Mesenchymal stem cell (in vitro differentiated cells and primary cell): ENCODE results near the gene OR51B2.
"Not testable (repeated sequence)": the region's sequence is repeated elsewhere in the genome, so short reads cannot be mapped to it uniquely, and the experiment has no call there.

Source experiments
- DNase-seq: peaks from one replicate; pipeline ENCODE4 v3.0.0-alpha.2; 2013
- H2AFZ ChIP-seq: one replicate; pipeline ENCODE4 v1.6.1; 2013; ENCODE audit warnings: low read depth, mild to moderate bottlenecking, control low read depth, inconsistent platforms, low read length, moderate library complexity
- H2AK5ac ChIP-seq: 2 replicates; pipeline ENCODE4 v1.6.1; 2013; ENCODE audit warnings: low read length, moderate library complexity, mild to moderate bottlenecking, inconsistent platforms; ENCODE audit not compliant: severe bottlenecking
- H2BK120ac ChIP-seq: one replicate; pipeline ENCODE4 v1.6.1; 2013; ENCODE audit warnings: low read depth, mild to moderate bottlenecking, inconsistent platforms, low read length, moderate library complexity
- H2BK12ac ChIP-seq, 2 experiments: one replicate each; pipeline ENCODE4 v1.6.1; 2013; ENCODE audit warnings: inconsistent platforms in 2 of 2, low read length in 2 of 2, mild to moderate bottlenecking in 2 of 2, moderate library complexity in 2 of 2, control low read depth in 1 of 2
- H2BK15ac ChIP-seq: one replicate; pipeline ENCODE4 v1.6.1; 2013; ENCODE audit warnings: mild to moderate bottlenecking, low read depth, inconsistent platforms; ENCODE audit not compliant: poor library complexity, severe bottlenecking
- H2BK5ac ChIP-seq: 2 replicates; pipeline ENCODE4 v1.6.1; 2013; ENCODE audit warnings: low read depth, mild to moderate bottlenecking, low read length, control low read depth, inconsistent platforms; ENCODE audit not compliant: poor library complexity, severe bottlenecking
- H3K14ac ChIP-seq, 2 experiments: one replicate each; pipeline ENCODE4 v1.6.1; 2013; ENCODE audit warnings: inconsistent platforms in 2 of 2, low read length in 2 of 2, control low read depth in 1 of 2, mild to moderate bottlenecking in 1 of 2, moderate library complexity in 1 of 2
- H3K18ac ChIP-seq, 2 experiments: one replicate each; pipeline ENCODE4 v1.6.1; 2013; ENCODE audit warnings: inconsistent platforms in 2 of 2, low read length in 2 of 2, control low read depth in 1 of 2, low read depth in 1 of 2, mild to moderate bottlenecking in 1 of 2
- H3K23ac ChIP-seq, 2 experiments: one replicate each; pipeline ENCODE4 v1.6.1; 2013; ENCODE audit warnings: inconsistent platforms in 2 of 2, low read length in 2 of 2, mild to moderate bottlenecking in 2 of 2, moderate library complexity in 2 of 2, control low read depth in 1 of 2
- H3K27ac ChIP-seq: 2 replicates; pipeline ENCODE4 v1.5.1; 2013; ENCODE audit warnings: mild to moderate bottlenecking, moderate library complexity, low read length, control low read depth, inconsistent platforms; ENCODE audit not compliant: poor library complexity, severe bottlenecking
- H3K27me3 ChIP-seq, 2 experiments: 2 replicates each; pipeline versions ENCODE4 v1.6.1 to v1.7.0; 2013; ENCODE audit warnings: low read length in 2 of 2, mild to moderate bottlenecking in 2 of 2, moderate library complexity in 2 of 2, control low read depth in 1 of 2, inconsistent platforms in 1 of 2; ENCODE audit not compliant: control insufficient read depth in 1 of 2, insufficient read depth in 1 of 2
- H3K36me3 ChIP-seq, 2 experiments: 2 replicates each; pipeline versions ENCODE4 v1.6.1 to v1.7.0; 2013; ENCODE audit warnings: low read length in 2 of 2, control low read depth in 1 of 2, inconsistent platforms in 1 of 2, low read depth in 1 of 2, mild to moderate bottlenecking in 1 of 2; ENCODE audit not compliant: insufficient read depth in 2 of 2, control insufficient read depth in 1 of 2
- H3K4ac ChIP-seq, 2 experiments: one replicate each; pipeline ENCODE4 v1.6.1; 2013; ENCODE audit warnings: inconsistent platforms in 2 of 2, low read length in 2 of 2, mild to moderate bottlenecking in 2 of 2, moderate library complexity in 2 of 2, control low read depth in 1 of 2, low read depth in 1 of 2
- H3K4me1 ChIP-seq: 2 replicates; pipeline ENCODE4 v1.6.1; 2013; ENCODE audit warnings: low read depth, low read length, control low read depth; ENCODE audit not compliant: control insufficient read depth, insufficient read depth
- H3K4me2 ChIP-seq: 2 replicates; pipeline ENCODE4 v1.6.1; 2013; ENCODE audit warnings: low read length, mild to moderate bottlenecking, inconsistent platforms; ENCODE audit not compliant: poor library complexity, severe bottlenecking
- H3K4me3 ChIP-seq, 2 experiments: 2 replicates each; pipeline versions ENCODE4 v1.5.1 to v1.7.0; 2013; ENCODE audit warnings: low read length in 2 of 2, mild to moderate bottlenecking in 2 of 2, control low read depth in 1 of 2, low read depth in 1 of 2; ENCODE audit not compliant: insufficient read depth in 1 of 2
- H3K79me1 ChIP-seq: replicated peaks from 2 replicates; pipeline ENCODE4 v1.6.1; 2013; ENCODE audit warnings: mild to moderate bottlenecking, control low read depth, low read length, inconsistent platforms; ENCODE audit not compliant: poor library complexity, severe bottlenecking
- H3K9ac ChIP-seq: 2 replicates; pipeline ENCODE4 v1.7.0; 2013; ENCODE audit warnings: mild to moderate bottlenecking, low read length, moderate library complexity
- H3K9me3 ChIP-seq: 2 replicates; pipeline ENCODE4 v1.7.0; 2013; ENCODE audit warnings: mild to moderate bottlenecking, low read length; ENCODE audit not compliant: control insufficient read depth
- H4K8ac ChIP-seq: one replicate; pipeline ENCODE4 v1.6.1; 2013; ENCODE audit warnings: inconsistent platforms, mild to moderate bottlenecking, low read length, moderate library complexity
- H4K91ac ChIP-seq: one replicate; pipeline ENCODE4 v1.6.1; 2013; ENCODE audit warnings: mild to moderate bottlenecking, low read length, inconsistent platforms
- WGBS: methylation state at CpG from one replicate; pipeline ENCODE4 v1.1.7; 2013; ENCODE audit warnings: mixed read lengths; 5-methylcytosine and 5-hydroxymethylcytosine counted together

The OR51B2 gene

GRCh38 chr11:5297721-5298323 is 26.3 kb downstream of the OR51B2 start:
- Histone ChIP-seq H3K27ac (no peak overlapping the region), H2AK5ac (no peak overlapping the region), H2BK120ac (no peak overlapping the region), H2BK15ac (no peak overlapping the region), H2BK12ac (no peak overlapping the region), H2AFZ (no peak overlapping the region), H4K8ac (no peak overlapping the region), H3K14ac (no peak overlapping the region), H3K36me3 (no peaks in the 10 kb centered on the region), H3K18ac (no peak overlapping the region), H4K91ac (no peak overlapping the region), H3K9me3 (no peaks in the 10 kb centered on the region), H3K23ac (no peak overlapping the region), H3K27me3 (no peaks in the 10 kb centered on the region), H3K4me3 (no peak overlapping the region), H3K4me2 (no peak overlapping the region), H3K79me1 (no peaks in the 10 kb centered on the region), H3K9ac (no peak overlapping the region), H3K4me1 (no peaks in the 10 kb centered on the region), H2BK5ac (no peak overlapping the region), H3K4ac (no peak overlapping the region)
- DNase-seq, result no peak
- 82% methylated on average over 3 of the region's 4 CpGs for WGBS

DNA sequence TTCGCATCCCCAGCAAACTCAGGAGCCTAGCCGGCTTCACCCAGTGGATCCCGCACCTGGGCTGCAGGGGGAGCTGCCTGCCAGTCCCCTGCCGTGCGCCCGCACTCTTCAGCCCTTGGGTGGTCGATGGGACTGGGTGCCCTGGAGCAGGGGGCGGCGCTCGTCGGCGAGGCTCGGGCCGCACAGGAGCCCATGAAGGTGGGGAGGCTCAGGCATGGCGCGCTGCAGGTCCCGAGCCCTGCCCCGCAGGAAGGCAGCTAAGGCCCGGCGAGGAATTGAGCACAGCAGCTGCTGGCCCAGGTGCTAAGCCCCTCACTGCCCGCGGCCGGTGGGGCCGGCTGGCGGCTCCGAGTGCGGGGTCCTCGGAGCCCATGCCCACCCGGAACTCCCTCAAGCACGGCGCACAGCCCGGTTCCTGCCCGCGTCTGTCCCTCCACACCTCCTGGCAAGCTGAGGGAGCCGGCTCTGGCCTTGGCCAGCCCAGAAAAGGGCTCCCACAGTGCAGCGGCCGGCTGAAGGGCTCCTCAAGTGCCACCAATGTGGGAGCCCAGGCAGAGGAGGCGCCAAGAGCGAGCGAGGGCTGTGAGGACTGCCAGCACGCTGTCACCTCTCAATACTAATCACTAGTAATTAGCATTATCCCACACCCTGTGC is 29.6 kb downstream of the OR51B2 start:
- H3K27ac ChIP-seq, H3K4me2 ChIP-seq, H3K36me3 ChIP-seq, H2BK12ac ChIP-seq, H3K9ac ChIP-seq, H2BK15ac ChIP-seq, H3K4me1 ChIP-seq, H3K4ac ChIP-seq, H3K23ac ChIP-seq, H2AFZ ChIP-seq, H4K8ac ChIP-seq, H3K27me3 ChIP-seq, H2BK120ac ChIP-seq, H3K14ac ChIP-seq, H3K4me3 ChIP-seq, H2AK5ac ChIP-seq, H2BK5ac ChIP-seq, DNase-seq, H4K91ac ChIP-seq, H3K79me1 ChIP-seq, H3K18ac ChIP-seq, H3K9me3 ChIP-seq: not testable (repeated sequence)
- 94% methylated on average over 36 of the region's 41 CpGs for WGBS

- no peak overlapping the region for H3K23ac ChIP-seq
- no peak overlapping the region for H3K4me2 ChIP-seq
- no peak overlapping the region for H2BK12ac ChIP-seq
- no peak overlapping the region for H2BK15ac ChIP-seq
- no peaks in the 10 kb centered on the region for H3K27me3 ChIP-seq
- H3K4me3 ChIP-seq, result no peak overlapping the region
- no peak overlapping the region for H3K9ac ChIP-seq
- H4K8ac ChIP-seq, result no peak overlapping the region
- H2AK5ac ChIP-seq, result no peak overlapping the region
- H3K36me3 ChIP-seq, result no peaks in the 10 kb centered on the region
- no peak overlapping the region for H3K27ac ChIP-seq
- H3K4me1 ChIP-seq, result no peaks in the 10 kb centered on the region
- no peak overlapping the region for H3K14ac ChIP-seq
- no peak overlapping the region for H3K4ac ChIP-seq
- no peaks in the 10 kb centered on the region for H3K79me1 ChIP-seq
- H3K9me3 ChIP-seq, result no peaks in the 10 kb centered on the region
- DNase-seq, result no peak
- H2BK120ac ChIP-seq, result no peak overlapping the region
- no peak overlapping the region for H4K91ac ChIP-seq
- H2BK5ac ChIP-seq, result no peak overlapping the region
- H3K18ac ChIP-seq, result no peak overlapping the region
- 96% methylated on average over 8 of the region's 8 CpGs for WGBS
- no peak overlapping the region for H2AFZ ChIP-seq
Measured at GRCh38 chr11:5293028-5293427, 31.1 kb downstream of the OR51B2 start.

DNA sequence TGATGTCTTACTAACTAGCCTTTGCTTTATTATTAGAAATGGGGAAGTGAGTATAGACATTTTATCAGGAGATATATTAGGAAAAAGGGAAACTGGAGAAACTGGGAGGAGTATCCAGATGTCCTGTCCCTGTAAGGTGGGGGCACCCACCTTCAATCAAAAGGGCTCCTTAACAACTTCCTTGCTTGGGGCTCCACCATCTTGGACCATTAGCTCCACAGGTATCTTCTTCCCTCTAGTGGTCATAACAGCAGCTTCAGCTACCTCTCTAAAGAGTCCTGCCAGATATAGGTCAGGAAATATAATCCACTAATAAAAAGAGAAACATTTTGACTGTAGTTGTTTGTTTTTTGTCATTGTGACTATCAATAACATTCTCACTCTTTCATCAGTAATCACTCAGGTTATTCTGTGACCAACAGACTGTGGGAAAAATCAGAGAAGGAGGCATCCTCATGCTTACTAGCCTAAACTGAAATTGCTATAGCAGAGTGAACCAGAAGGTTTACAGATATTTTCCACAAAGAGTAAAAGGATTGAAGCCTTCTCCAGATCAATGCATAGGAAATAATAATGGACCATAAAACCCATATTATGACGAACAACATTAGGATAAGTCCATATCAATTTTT is 32.8 kb downstream of the OR51B2 start:
- H2BK12ac ChIP-seq, result no peak overlapping the region
- H3K27ac ChIP-seq, result no peak overlapping the region
- no peak overlapping the region for H2AK5ac ChIP-seq
- DNase-seq, result peak; percentile 57
- WGBS, result no CpG with 5 or more reads among the region's 1 CpG
- no peaks in the 10 kb centered on the region for H3K27me3 ChIP-seq
- H3K4me3 ChIP-seq, result no peak overlapping the region
- no peak overlapping the region for H3K23ac ChIP-seq
- H3K36me3 ChIP-seq, result no peaks in the 10 kb centered on the region
- H3K79me1 ChIP-seq, result no peaks in the 10 kb centered on the region
- H3K9me3 ChIP-seq, result no peaks in the 10 kb centered on the region
- H2BK120ac ChIP-seq, result no peak overlapping the region
- H3K4me2 ChIP-seq, result no peak overlapping the region
- no peak overlapping the region for H4K8ac ChIP-seq
- H3K9ac ChIP-seq, result no peak overlapping the region
- H4K91ac ChIP-seq, result no peak overlapping the region
- H2BK5ac ChIP-seq, result no peak overlapping the region
- H3K14ac ChIP-seq, result no peak overlapping the region
- H3K4me1 ChIP-seq, result no peaks in the 10 kb centered on the region
- H3K4ac ChIP-seq, result no peak overlapping the region
- no peak overlapping the region for H2BK15ac ChIP-seq
- H2AFZ ChIP-seq, result no peak overlapping the region
- no peak overlapping the region for H3K18ac ChIP-seq
